Stimulated activated CD4-positive, alpha-beta T cell treated with anti-CD3 and anti-CD28 coated beads, Interleukin-2, amount 100 ng/mL, for 48 hours (primary cell): ENCODE measurements around the gene POMT1.
A peak's percentile ranks its signal among the peaks of the same experiment; 100 is the strongest.
"Not testable (repeated sequence)": the region's sequence is repeated elsewhere in the genome, so short reads cannot be mapped to it uniquely, and the experiment has no call there.

ENCODE experiments used
- DNase-seq, 2 donors: peaks; one replicate each; pipeline ENCODE4 v3.0.0-alpha.2; 2020

POMT1 gene, protein sequence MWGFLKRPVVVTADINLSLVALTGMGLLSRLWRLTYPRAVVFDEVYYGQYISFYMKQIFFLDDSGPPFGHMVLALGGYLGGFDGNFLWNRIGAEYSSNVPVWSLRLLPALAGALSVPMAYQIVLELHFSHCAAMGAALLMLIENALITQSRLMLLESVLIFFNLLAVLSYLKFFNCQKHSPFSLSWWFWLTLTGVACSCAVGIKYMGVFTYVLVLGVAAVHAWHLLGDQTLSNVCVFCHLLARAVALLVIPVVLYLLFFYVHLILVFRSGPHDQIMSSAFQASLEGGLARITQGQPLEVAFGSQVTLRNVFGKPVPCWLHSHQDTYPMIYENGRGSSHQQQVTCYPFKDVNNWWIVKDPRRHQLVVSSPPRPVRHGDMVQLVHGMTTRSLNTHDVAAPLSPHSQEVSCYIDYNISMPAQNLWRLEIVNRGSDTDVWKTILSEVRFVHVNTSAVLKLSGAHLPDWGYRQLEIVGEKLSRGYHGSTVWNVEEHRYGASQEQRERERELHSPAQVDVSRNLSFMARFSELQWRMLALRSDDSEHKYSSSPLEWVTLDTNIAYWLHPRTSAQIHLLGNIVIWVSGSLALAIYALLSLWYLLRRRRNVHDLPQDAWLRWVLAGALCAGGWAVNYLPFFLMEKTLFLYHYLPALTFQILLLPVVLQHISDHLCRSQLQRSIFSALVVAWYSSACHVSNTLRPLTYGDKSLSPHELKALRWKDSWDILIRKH

GRCh38 chr9:131502781-131503625 is at the start of gene POMT1:
POMT1 (plus strand) TSS chr9:131502918; CDS start chr9:131504219, 1,301 bp downstream.
- DNase-seq: peak; percentile 80 to 87

DNA sequence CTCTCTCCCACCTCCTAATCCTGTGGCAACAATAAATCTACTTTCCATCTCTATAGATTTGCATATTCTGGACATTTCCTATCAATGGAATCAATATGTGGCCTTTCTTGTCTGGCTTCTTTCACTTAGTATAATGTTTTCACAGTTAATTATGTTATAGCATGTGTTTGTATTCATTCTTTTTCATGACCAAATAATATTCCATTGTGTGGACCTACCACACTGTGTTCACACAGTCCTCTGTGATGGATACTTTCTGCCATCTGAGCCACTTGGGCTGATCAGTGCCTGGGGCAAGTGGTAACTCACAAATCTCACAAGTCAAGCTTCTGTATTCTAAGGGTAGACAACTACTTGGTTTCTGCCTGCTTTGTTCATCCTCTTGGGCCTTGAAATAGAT is 48.7 kb upstream of the POMT1 start:
- no peak for DNase-seq

DNA sequence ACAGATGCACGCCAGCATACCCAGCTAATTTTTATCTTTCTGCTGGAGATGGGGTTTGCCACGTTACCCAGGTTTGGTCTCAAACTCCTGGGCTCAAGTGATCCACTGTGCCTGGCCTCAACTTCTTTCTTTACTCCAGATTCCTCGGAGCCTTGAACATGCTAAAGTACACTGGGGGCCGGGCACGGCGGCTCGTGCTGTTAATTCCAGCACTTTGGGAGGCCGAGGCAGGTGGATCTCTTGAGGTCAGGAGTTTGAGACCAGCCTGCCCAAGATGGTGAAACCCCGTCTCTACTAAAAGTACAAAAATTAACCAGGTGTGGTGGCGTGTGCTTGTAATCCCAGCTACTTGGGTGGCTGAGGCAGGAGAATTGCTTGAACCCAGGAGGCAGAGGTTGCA is 47.1 kb upstream of the POMT1 start:
- DNase-seq: not testable (repeated sequence)

- DNase-seq: no peak
Measured at GRCh38 chr9:131457746-131458145, 45.0 kb upstream of the POMT1 start.

DNA sequence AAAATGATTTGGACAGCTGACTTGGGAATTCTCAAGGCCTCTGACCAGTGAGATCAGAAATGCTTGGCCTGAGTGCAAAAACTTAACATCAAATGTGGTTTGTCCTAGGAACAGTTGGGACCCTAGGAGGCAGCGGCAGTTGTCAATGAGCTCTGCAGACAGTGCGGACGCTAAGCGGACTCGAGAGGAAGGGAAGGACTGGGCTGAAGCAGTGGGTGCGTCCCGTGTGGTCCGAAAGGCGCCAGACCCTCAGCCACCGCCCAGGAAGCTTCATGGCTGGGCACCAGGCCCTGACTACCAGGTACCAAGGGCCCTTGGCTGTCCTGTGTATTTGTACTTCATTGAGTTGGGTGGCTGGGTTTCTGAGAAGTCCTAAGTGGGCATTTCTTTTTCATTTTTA is 43.7 kb upstream of the POMT1 start:
- DNase-seq: no peak

DNA sequence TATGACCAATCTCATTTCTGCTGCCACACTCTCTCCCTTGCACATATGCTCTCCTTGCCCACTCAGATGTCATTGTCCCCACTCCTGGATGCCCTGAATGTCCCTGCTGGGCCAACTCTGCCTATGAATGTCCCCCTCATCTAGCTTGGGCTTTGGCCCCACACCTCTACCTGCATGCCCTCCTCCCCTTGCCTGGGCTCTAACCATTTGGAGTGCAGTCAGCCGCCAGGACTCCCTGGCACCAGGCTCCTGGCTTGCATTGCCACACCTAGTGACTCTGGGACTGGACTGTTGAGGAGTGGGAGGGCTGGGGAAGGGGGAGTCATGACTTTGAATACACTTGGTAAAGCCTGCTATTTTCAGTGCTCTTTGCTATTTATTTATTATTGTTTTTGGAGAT is 41.6 kb upstream of the POMT1 start:
- DNase-seq: no peak

DNA sequence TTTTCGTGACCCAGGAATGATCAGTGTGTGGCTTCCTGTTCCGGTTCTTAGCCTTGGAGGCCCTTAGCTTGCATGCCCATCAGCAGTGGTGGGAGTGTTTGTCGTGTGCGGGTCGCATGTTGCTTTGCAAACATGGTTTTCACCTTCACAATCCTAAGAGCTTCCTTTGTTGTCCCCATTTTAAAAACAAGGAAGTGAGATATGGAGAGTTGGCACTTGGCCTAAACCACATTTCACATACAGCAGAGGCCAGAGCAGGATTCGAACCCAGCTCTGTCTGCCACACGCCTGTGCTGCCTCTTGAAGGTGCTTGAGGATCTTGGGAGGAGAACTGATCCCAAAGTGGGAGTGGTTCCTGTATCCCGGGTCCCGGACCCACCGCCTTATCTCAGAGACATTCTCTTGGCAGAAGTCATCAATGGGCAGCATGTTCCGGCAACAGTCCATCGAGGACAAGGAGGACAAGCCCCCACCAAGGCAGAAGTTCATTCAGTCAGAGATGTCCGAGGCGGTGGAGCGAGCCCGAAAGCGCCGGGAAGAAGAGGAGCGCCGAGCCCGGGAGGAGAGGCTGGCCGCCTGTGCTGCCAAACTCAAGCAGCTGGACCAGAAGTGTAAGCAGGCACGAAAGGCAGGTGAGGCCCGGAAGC is 38.2 kb upstream of the POMT1 start:
- no peak for DNase-seq

DNA sequence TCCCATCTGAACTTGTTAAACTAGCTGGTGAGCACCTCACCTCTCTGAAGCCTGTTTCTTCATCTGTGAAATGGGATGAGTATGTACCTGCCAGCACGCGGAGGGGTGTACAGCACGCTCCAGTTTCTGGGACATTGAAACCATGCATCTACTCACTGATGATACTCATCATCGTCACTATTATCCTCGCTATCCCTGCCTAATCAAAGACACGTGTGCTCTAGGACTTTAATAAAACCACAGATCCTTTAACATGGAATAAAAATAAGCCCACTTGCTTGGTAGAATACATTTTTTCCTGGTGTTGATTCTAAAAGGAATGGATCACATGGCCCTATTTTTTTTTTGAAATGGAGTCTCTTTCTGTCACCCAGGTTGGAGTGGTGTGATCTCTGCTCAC is 37.3 kb upstream of the POMT1 start:
- no peak for DNase-seq

- no peak for DNase-seq
Measured at GRCh38 chr9:131467214-131467935, 35.3 kb upstream of the POMT1 start.

GRCh38 chr9:131468031-131468430 is 34.7 kb upstream of the POMT1 start:
- DNase-seq: no peak

GRCh38 chr9:131469356-131469755 is 33.4 kb upstream of the POMT1 start:
- no peak for DNase-seq

GRCh38 chr9:131469951-131470350 is 32.8 kb upstream of the POMT1 start:
- no peak for DNase-seq

DNA sequence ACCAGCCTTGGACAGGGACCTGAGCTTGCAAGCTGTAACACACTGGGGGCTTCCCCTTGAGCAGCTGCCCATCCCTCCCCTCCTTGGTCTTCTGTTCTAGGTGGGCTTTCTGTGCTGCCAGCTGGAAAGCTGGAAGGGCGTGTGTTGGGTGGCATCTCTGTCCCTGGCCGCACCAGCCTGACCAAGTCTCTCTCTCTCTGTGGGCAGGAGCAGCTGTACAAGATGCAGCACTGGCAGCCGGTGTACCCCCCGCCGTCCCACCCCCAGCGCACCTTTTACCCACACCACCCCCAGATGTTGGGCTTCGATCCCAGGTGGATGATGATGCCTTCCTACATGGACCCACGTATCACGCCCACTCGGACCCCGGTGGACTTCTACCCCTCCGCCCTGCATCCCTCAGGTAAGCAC is 32.1 kb upstream of the POMT1 start:
- DNase-seq: no peak

DNA sequence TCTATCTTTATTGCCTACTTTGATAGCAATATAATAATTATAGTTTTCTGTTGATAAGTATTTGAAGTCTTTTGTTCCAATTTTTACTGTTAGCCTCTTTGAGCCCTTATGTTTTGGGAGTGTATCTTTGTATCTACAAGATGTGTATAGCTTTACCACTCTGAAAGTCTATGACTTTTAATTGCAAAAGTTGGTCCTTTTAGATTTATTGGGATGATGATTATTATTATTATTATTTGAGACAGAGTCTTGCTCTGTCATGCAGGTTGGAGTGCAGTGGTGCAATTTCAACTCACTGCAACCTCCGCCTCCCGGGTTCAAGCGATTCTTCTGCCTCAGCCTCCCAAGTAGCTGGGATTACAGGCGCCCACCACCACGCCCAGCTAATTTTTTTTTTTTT is 30.6 kb upstream of the POMT1 start:
- not testable (repeated sequence) for DNase-seq

GRCh38 chr9:131473198-131473885 is 29.4 kb upstream of the POMT1 start:
- no peak for DNase-seq

DNA sequence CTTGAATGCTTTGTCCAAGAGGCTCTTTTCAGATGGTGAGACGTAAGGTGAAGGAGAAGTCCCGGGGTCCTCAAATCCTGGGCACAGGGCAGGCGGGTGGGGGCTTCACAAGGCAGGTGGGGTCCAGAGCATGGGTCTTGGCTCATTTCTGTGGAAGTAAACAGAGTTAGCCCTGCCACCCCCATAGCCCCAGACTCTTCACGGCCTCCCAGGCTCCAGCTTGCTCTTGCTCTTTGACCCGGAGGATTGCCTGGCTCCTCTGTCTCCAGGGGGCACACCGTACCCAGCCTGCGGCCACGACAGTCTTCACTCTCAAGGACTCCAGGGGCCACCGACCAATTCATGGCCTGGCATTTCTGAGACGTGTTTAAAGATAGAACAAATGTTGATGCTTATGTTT is 28.8 kb upstream of the POMT1 start:
- no peak for DNase-seq

DNA sequence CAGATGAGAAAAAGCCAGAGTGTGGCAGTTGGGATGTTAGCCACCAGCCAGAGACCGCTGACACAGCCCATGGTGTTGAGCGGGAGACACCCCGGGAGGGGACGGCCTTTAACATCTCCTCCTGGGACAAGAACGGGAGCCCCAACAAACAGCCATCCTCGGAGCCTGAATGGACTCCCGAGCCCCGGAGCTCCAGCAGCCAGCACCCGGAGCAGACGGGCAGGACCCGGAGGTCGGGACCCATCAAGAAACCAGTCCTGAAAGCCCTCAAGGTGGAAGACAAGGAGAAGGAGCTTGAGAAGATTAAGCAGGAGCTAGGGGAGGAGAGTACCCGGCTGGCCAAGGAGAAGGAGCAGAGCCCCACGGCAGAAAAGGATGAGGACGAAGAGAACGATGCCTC is 28.0 kb upstream of the POMT1 start:
- DNase-seq: no peak

GRCh38 chr9:131475111-131475955 is 27.4 kb upstream of the POMT1 start:
- DNase-seq: no peak

DNA sequence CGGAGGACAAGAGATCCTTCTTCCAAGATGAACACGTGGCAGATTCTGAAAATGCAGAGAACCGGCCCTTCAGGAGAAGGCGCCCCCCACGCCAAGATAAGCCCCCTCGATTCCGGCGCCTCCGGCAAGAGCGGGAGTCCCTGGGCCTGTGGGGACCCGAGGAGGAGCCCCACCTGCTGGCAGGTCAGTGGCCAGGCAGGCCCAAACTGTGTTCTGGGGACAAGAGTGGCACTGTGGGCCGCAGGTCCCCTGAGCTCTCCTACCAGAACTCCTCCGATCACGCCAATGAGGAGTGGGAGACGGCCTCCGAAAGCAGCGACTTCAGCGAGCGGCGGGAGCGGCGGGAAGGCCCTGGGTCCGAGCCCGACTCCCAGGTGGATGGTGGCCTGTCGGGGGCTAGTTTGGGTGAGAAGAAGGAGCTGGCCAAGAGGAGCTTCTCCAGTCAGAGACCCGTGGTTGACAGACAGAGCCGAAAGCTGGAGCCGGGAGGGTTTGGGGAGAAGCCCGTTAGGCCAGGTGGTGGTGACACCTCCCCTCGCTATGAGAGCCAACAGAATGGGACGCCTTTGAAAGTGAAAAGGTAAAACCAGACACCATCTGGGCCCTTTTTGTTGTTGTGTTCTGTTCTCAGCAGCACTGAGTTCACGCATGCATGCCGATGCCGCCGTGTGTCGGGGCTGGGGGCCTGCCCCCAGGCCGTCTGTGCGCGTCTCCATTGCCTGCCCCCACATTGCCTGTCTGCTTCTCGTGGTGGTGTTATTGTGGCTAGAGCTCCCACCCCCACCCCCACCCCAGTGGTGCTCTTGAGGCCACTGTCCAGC is 26.6 kb upstream of the POMT1 start:
- DNase-seq: no peak
